GM19328 (cell line): ENCODE results near the gene MRPL55.

Experiments used
- ATAC-seq: cut with Tn5 transposase; IDR thresholded peaks from one replicate; pipeline ENCODE4 v1.9.1; 2021; ENCODE audit warnings: mild to moderate bottlenecking, moderate library complexity; ENCODE audit not compliant: unreplicated experiment

The MRPL55 gene

GRCh38 chr1:228109073-228109961 is at the start of gene MRPL55:
Gene MRPL55 (minus strand): TSS chr1:228109299. CDS start chr1:228108260, 1,039 bp downstream.
- peak; percentile 87 for ATAC-seq

GRCh38 chr1:228158151-228159007 is 49.3 kb upstream of the MRPL55 start:
- no peak for ATAC-seq

- ATAC-seq, result no peak
Observed at GRCh38 chr1:228157729-228158126, 48.6 kb upstream of the MRPL55 start.

- ATAC-seq, result no peak
Observed at GRCh38 chr1:228156941-228157728, 48.0 kb upstream of the MRPL55 start.

- ATAC-seq, result no peak
Observed at GRCh38 chr1:228156515-228156881, 47.4 kb upstream of the MRPL55 start.

- no peak for ATAC-seq
Observed at GRCh38 chr1:228155596-228156514, 46.8 kb upstream of the MRPL55 start.

- ATAC-seq, result no peak
Observed at GRCh38 chr1:228154670-228155571, 45.8 kb upstream of the MRPL55 start.

- ATAC-seq, result no peak
Observed at GRCh38 chr1:228154021-228154669, 45.0 kb upstream of the MRPL55 start.

- no peak for ATAC-seq
Observed at GRCh38 chr1:228152918-228153258, 43.8 kb upstream of the MRPL55 start.

- no peak for ATAC-seq
Observed at GRCh38 chr1:228152097-228152917, 43.2 kb upstream of the MRPL55 start.

- no peak for ATAC-seq
Observed at GRCh38 chr1:228151180-228151925, 42.3 kb upstream of the MRPL55 start.

- ATAC-seq, result no peak
Observed at GRCh38 chr1:228150461-228151179, 41.5 kb upstream of the MRPL55 start.

GRCh38 chr1:228150120-228150460 is 41.0 kb upstream of the MRPL55 start:
- ATAC-seq, result no peak

GRCh38 chr1:228149406-228150119 is 40.5 kb upstream of the MRPL55 start, which contains the start of gene GJC2:
Gene GJC2 (plus strand): TSS chr1:228149930. CDS start chr1:228157759, 7,829 bp downstream.
- ATAC-seq, result no peak

GRCh38 chr1:228148935-228149405 is 39.9 kb upstream of the MRPL55 start:
- no peak for ATAC-seq
